Measurements from ENCODE around the gene RGS9.
A peak's percentile ranks its signal among the peaks of the same experiment; 100 is the strongest.
"Not testable (repeated sequence)": the region's sequence is repeated elsewhere in the genome, so short reads cannot be mapped to it uniquely, and the experiment has no call there.

Gene RGS9

GRCh38 chr17:65156835-65157565 is 19.8 kb downstream of the RGS9 start:
- no peak for DNase-seq (ENCODE audit: low spot score)

- no peak for DNase-seq (ENCODE audit: low spot score)
Observed at GRCh38 chr17:65158041-65158440, 20.9 kb downstream of the RGS9 start.

GRCh38 chr17:65158622-65159021 is 21.5 kb downstream of the RGS9 start:
- DNase-seq (ENCODE audit: low spot score) = no peak

GRCh38 chr17:65160516-65160915 is 23.3 kb downstream of the RGS9 start:
- DNase-seq (ENCODE audit: low spot score) = no peak

GRCh38 chr17:65163990-65164495 is 26.9 kb downstream of the RGS9 start:
- DNase-seq (ENCODE audit: low spot score) = peak; percentile 60

GRCh38 chr17:65166787-65167186 is 29.6 kb downstream of the RGS9 start:
- no peak for DNase-seq (ENCODE audit: low spot score)

GRCh38 chr17:65167566-65167965 is 30.4 kb downstream of the RGS9 start:
- DNase-seq (ENCODE audit: low spot score) = no peak

GRCh38 chr17:65169691-65170090 is 32.5 kb downstream of the RGS9 start:
- no peak for DNase-seq (ENCODE audit: low spot score)

GRCh38 chr17:65170839-65171238 is 33.7 kb downstream of the RGS9 start:
- no peak for DNase-seq (ENCODE audit: low spot score)

GRCh38 chr17:65171752-65172151 is 34.6 kb downstream of the RGS9 start:
- no peak for DNase-seq (ENCODE audit: low spot score)

- DNase-seq (ENCODE audit: low spot score) = no peak
Observed at GRCh38 chr17:65172496-65173136, 35.4 kb downstream of the RGS9 start.

- peak; percentile 18 for DNase-seq (ENCODE audit: low spot score)
Observed at GRCh38 chr17:65173284-65173793, 36.2 kb downstream of the RGS9 start.

- no peak for DNase-seq (ENCODE audit: low spot score)
Observed at GRCh38 chr17:65173976-65174683, 37.0 kb downstream of the RGS9 start.

- DNase-seq (ENCODE audit: low spot score) = no peak
Observed at GRCh38 chr17:65174974-65175373, 37.8 kb downstream of the RGS9 start.

GRCh38 chr17:65175952-65176351 is 38.8 kb downstream of the RGS9 start:
- DNase-seq (ENCODE audit: low spot score) = no peak

- DNase-seq (ENCODE audit: low spot score) = no peak
Observed at GRCh38 chr17:65176646-65177409, 39.7 kb downstream of the RGS9 start.

- DNase-seq (ENCODE audit: low spot score) = peak; percentile 75
Observed at GRCh38 chr17:65177901-65178300, 40.7 kb downstream of the RGS9 start.

GRCh38 chr17:65180276-65180675 is 43.1 kb downstream of the RGS9 start:
- DNase-seq (ENCODE audit: low spot score) = not testable (repeated sequence)

- DNase-seq (ENCODE audit: low spot score) = not testable (repeated sequence)
Observed at GRCh38 chr17:65180752-65181236, 43.6 kb downstream of the RGS9 start.

- DNase-seq (ENCODE audit: low spot score) = no peak
Observed at GRCh38 chr17:65181237-65182061, 44.3 kb downstream of the RGS9 start.

GRCh38 chr17:65182233-65182632 is 45.1 kb downstream of the RGS9 start:
- no peak for DNase-seq (ENCODE audit: low spot score)
